Urinary bladder (tissue), 4 donors: ENCODE results near the gene HCLS1. TPM values are rescaled to one million over a fixed set of nuclear protein-coding genes. Genes with fewer than 3 reads are reported as not detected.

Experiments used
- DNase-seq: peaks from one replicate; pipeline ENCODE4 v3.0.0-alpha.2; 2015; ENCODE audit errors: extremely low spot score
- H3K27ac ChIP-seq: one replicate; pipeline ENCODE4 v1.5.1; 2013; ENCODE audit warnings: low read depth, mild to moderate bottlenecking, moderate library complexity
- H3K36me3 ChIP-seq: one replicate; pipeline ENCODE4 v1.6.1; 2013; ENCODE audit warnings: mild to moderate bottlenecking, moderate library complexity; ENCODE audit not compliant: insufficient read depth
- H3K4me1 ChIP-seq: one replicate; pipeline ENCODE4 v1.6.1; 2013; ENCODE audit warnings: mild to moderate bottlenecking, moderate library complexity; ENCODE audit not compliant: insufficient read depth
- H3K4me3 ChIP-seq: one replicate; pipeline ENCODE4 v1.5.1; 2013; ENCODE audit warnings: low read depth, low read length
- WGBS: extraction: QIAGEN DNeasy Blood & Tissue Kit; methylation state at CpG from one replicate; pipeline ENCODE4 v1.1.7; 2013; 5-methylcytosine and 5-hydroxymethylcytosine counted together
- polyA plus RNA-seq: library from polyadenylated mRNA; stranded (reverse); fragments of 200-250 nt; gene quantifications from one replicate; pipeline ENCODE4 v1.2.3, GENCODE V29; 2013
- total RNA-seq: library from RNA; depleted of rRNA; stranded (reverse); fragments of >200 nt; gene quantifications from one replicate; pipeline ENCODE4 v1.2.3, GENCODE V29; 2014
- donor health status: healthy with polysubstance abuse.
- donor health status: healthy.

The HCLS1 gene
- total and polyA plus RNA-seq, 2 donors: 11.6 to 44.9 TPM

- DNase-seq: no peak
- no peak overlapping the region for H3K27ac ChIP-seq
- no peaks in the 10 kb centered on the region for H3K4me1 ChIP-seq
- no peak overlapping the region for H3K4me3 ChIP-seq
- H3K36me3 ChIP-seq: peaks cover 11% of the 10 kb centered on the region
Measured at GRCh38 chr3:121670676-121671075, 10.0 kb upstream of the HCLS1 start.

GRCh38 chr3:121667333-121667732 is 6.6 kb upstream of the HCLS1 start:
- peaks cover 11% of the 10 kb centered on the region for H3K36me3 ChIP-seq
- H3K4me3 ChIP-seq: no peak overlapping the region
- no peak for DNase-seq
- no peaks in the 10 kb centered on the region for H3K4me1 ChIP-seq
- no peak overlapping the region for H3K27ac ChIP-seq
- 74% methylated on average over 4 of the region's 4 CpGs for WGBS

GRCh38 chr3:121665488-121665887 is 4.8 kb upstream of the HCLS1 start:
- 75% methylated on average over 2 of the region's 2 CpGs for WGBS
- Histone ChIP-seq H3K36me3 (peaks cover 8% of the 10 kb centered on the region), H3K4me1 (no peaks in the 10 kb centered on the region), H3K4me3 (no peak overlapping the region), H3K27ac (no peak overlapping the region)
- no peak for DNase-seq

GRCh38 chr3:121663171-121663847 is 2.6 kb upstream of the HCLS1 start:
- no peak for DNase-seq
- no peaks in the 10 kb centered on the region for H3K4me1 ChIP-seq
- WGBS: 67% methylated on average over 2 of the region's 2 CpGs
- no peak overlapping the region for H3K27ac ChIP-seq
- H3K36me3 ChIP-seq: peaks cover 8% of the 10 kb centered on the region
- H3K4me3 ChIP-seq: no peak overlapping the region

GRCh38 chr3:121662742-121663141 is 2.0 kb upstream of the HCLS1 start:
- H3K27ac ChIP-seq: no peak overlapping the region
- H3K4me1 ChIP-seq: no peaks in the 10 kb centered on the region
- DNase-seq: no peak
- H3K36me3 ChIP-seq: peaks cover 4% of the 10 kb centered on the region
- H3K4me3 ChIP-seq: no peak overlapping the region

GRCh38 chr3:121661376-121661775 is 673 bp upstream of the HCLS1 start:
- no peak overlapping the region for H3K4me3 ChIP-seq
- no peaks in the 10 kb centered on the region for H3K4me1 ChIP-seq
- no peak overlapping the region for H3K27ac ChIP-seq
- 86% methylated on average over 6 of the region's 6 CpGs for WGBS
- H3K36me3 ChIP-seq: peaks cover 4% of the 10 kb centered on the region
- DNase-seq: no peak

- no peak for DNase-seq
- Histone ChIP-seq H3K36me3 (no peaks in the 10 kb centered on the region), H3K27ac (no peak overlapping the region), H3K4me1 (no peaks in the 10 kb centered on the region), H3K4me3 (no peak overlapping the region)
- 92% methylated on average over 3 of the region's 3 CpGs for WGBS
Measured at GRCh38 chr3:121659586-121659985, 1.1 kb downstream of the HCLS1 start.

GRCh38 chr3:121658716-121659435 is 1.8 kb downstream of the HCLS1 start:
- WGBS: 81% methylated on average over 6 of the region's 6 CpGs
- H3K36me3 ChIP-seq: no peaks in the 10 kb centered on the region
- DNase-seq: no peak
- no peak overlapping the region for H3K4me3 ChIP-seq
- H3K4me1 ChIP-seq: no peaks in the 10 kb centered on the region
- H3K27ac ChIP-seq: no peak overlapping the region

- H3K27ac ChIP-seq: no peak overlapping the region
- DNase-seq: no peak
- no peaks in the 10 kb centered on the region for H3K4me1 ChIP-seq
- no peak overlapping the region for H3K4me3 ChIP-seq
- H3K36me3 ChIP-seq: no peaks in the 10 kb centered on the region
- 80% methylated on average over 6 of the region's 6 CpGs for WGBS
Measured at GRCh38 chr3:121654493-121655385, 6.0 kb downstream of the HCLS1 start.

- Histone ChIP-seq H3K36me3 (no peaks in the 10 kb centered on the region), H3K27ac (no peak overlapping the region), H3K4me3 (no peak overlapping the region), H3K4me1 (no peaks in the 10 kb centered on the region)
- DNase-seq: no peak
Measured at GRCh38 chr3:121651684-121652083, 9.0 kb downstream of the HCLS1 start.

GRCh38 chr3:121649645-121650044 is 11.1 kb downstream of the HCLS1 start:
- no peak overlapping the region for H3K27ac ChIP-seq
- no peak for DNase-seq

GRCh38 chr3:121648219-121648958 is 12.3 kb downstream of the HCLS1 start:
- no peaks in the 10 kb centered on the region for H3K36me3 ChIP-seq
- H3K4me3 ChIP-seq: no peak overlapping the region
- 47% methylated on average over 6 of the region's 6 CpGs for WGBS
- DNase-seq: no peak
- H3K27ac ChIP-seq: no peak overlapping the region
- H3K4me1 ChIP-seq: no peaks in the 10 kb centered on the region

More at GRCh38 chr3:121649645-121650044, 11.1 kb downstream of the HCLS1 start:
- H3K4me3 ChIP-seq: no peak overlapping the region
- no peaks in the 10 kb centered on the region for H3K36me3 ChIP-seq
- H3K4me1 ChIP-seq: no peaks in the 10 kb centered on the region

GRCh38 chr3:121645054-121645453 is 15.6 kb downstream of the HCLS1 start:
- Histone ChIP-seq H3K4me3 (no peak overlapping the region), H3K36me3 (no peaks in the 10 kb centered on the region), H3K27ac (no peak overlapping the region), H3K4me1 (no peaks in the 10 kb centered on the region)
- no peak for DNase-seq
- 94% methylated on average over 5 of the region's 5 CpGs for WGBS
